ENCODE data around the gene TMIGD3.

The TMIGD3 gene

GRCh38 chr1:111520053-111520452, 16.6 kb upstream of the TMIGD3 start:
- Histone ChIP-seq H3K27me3 (ENCODE audit: insufficient read depth, poor library complexity, severe bottlenecking) (no peaks in the 10 kb centered on the region), H3K27ac (replicated peaks) (no peak overlapping the region), H3K4me3 (replicated peaks; ENCODE audit: insufficient read depth, low read length) (no peak overlapping the region)
- DNase-seq (ENCODE audit: low read depth in 1 of 2, low spot score in 1 of 2): no peak
- TF ChIP-seq SPI1 (IDR thresholded peaks at IDR 0.05; ENCODE audit: borderline replicate concordance, low read depth): no peak
- TF ChIP-seq GABPA (IDR thresholded peaks at IDR 0.05; ENCODE audit: low read depth): no peak
- TF ChIP-seq POLR2AphosphoS5 (IDR thresholded peaks at IDR 0.05; ENCODE audit: low read depth): no peak
- no peak for TF ChIP-seq CTCF (IDR thresholded peaks at IDR 0.05; ENCODE audit: insufficient read depth, low read length)
- TF ChIP-seq REST (IDR thresholded peaks at IDR 0.05; ENCODE audit: insufficient replicate concordance, low read depth): no peak

GRCh38 chr1:111517469-111518225, 14.2 kb upstream of the TMIGD3 start:
- H3K27ac ChIP-seq (replicated peaks): no peak overlapping the region
- no peaks in the 10 kb centered on the region for H3K27me3 ChIP-seq (ENCODE audit: insufficient read depth, poor library complexity, severe bottlenecking)
- no peak overlapping the region for H3K4me3 ChIP-seq (replicated peaks; ENCODE audit: insufficient read depth, low read length)
- DNase-seq (ENCODE audit: low read depth in 1 of 2, low spot score in 1 of 2): no peak
- TF ChIP-seq POLR2AphosphoS5 (IDR thresholded peaks at IDR 0.05; ENCODE audit: low read depth) (no peak), REST (IDR thresholded peaks at IDR 0.05; ENCODE audit: insufficient replicate concordance, low read depth) (no peak), SPI1 (IDR thresholded peaks at IDR 0.05; ENCODE audit: borderline replicate concordance, low read depth) (no peak), GABPA (IDR thresholded peaks at IDR 0.05; ENCODE audit: low read depth) (no peak), CTCF (IDR thresholded peaks at IDR 0.05; ENCODE audit: insufficient read depth, low read length) (no peak)

GRCh38 chr1:111516005-111516535, 12.6 kb upstream of the TMIGD3 start:
- Histone ChIP-seq H3K27me3 (ENCODE audit: insufficient read depth, poor library complexity, severe bottlenecking) (no peaks in the 10 kb centered on the region), H3K27ac (replicated peaks) (peak overlapping the region; percentile 56), H3K4me3 (replicated peaks; ENCODE audit: insufficient read depth, low read length) (peak overlapping the region; percentile 45)
- TF ChIP-seq CTCF (IDR thresholded peaks at IDR 0.05; ENCODE audit: insufficient read depth, low read length) (peak; percentile 35), REST (IDR thresholded peaks at IDR 0.05; ENCODE audit: insufficient replicate concordance, low read depth) (no peak), POLR2AphosphoS5 (IDR thresholded peaks at IDR 0.05; ENCODE audit: low read depth) (peak; percentile 57; the same call in 1 of the 2 replicates), GABPA (IDR thresholded peaks at IDR 0.05; ENCODE audit: low read depth) (no peak), SPI1 (IDR thresholded peaks at IDR 0.05; ENCODE audit: borderline replicate concordance, low read depth) (peak; percentile 50; the same call in 1 of the 2 replicates)
- peak; percentile 77 to 79 for DNase-seq (ENCODE audit: low read depth in 1 of 2, low spot score in 1 of 2)

Measured in HL-60 (cell line).